Central memory CD8-positive, alpha-beta T cell (primary cell): ENCODE measurements around the gene SERPINA7.
"Not testable (repeated sequence)": the region's sequence is repeated elsewhere in the genome, so short reads cannot be mapped to it uniquely, and the experiment has no call there.

Experiments
- ATAC-seq: fragments of 150-1000 bp; cut with Tn5 transposase; replicated peaks from 2 replicates; pipeline ENCODE4 v1.10.0; 2022; ENCODE audit warnings: mild to moderate bottlenecking, moderate FRiP score, moderate number of reproducible peaks; ENCODE audit not compliant: poor library complexity, severe bottlenecking; ENCODE audit errors: extremely low read depth
- DNase-seq, 2 donors: peaks; one replicate each; pipeline ENCODE4 v3.0.0; 2021; ENCODE audit warnings: low spot score in 2 of 2
- H3K27ac Mint-ChIP-seq: one replicate; pipeline ENCODE4 v1.8.0; 2022; ENCODE audit warnings: low read depth, mild to moderate bottlenecking, moderate library complexity, mixed read lengths
- H3K27me3 Mint-ChIP-seq: one replicate; pipeline ENCODE4 v1.8.0; 2022; ENCODE audit warnings: mixed read lengths
- H3K36me3 Mint-ChIP-seq: one replicate; pipeline ENCODE4 v1.8.0; 2022; ENCODE audit warnings: mild to moderate bottlenecking, moderate library complexity, mixed read lengths; ENCODE audit not compliant: insufficient read depth
- H3K4me1 Mint-ChIP-seq: one replicate; pipeline ENCODE4 v1.8.0; 2022; ENCODE audit warnings: mixed read lengths
- H3K4me3 Mint-ChIP-seq: one replicate; pipeline ENCODE4 v1.8.0; 2022; ENCODE audit warnings: mild to moderate bottlenecking, moderate library complexity, mixed read lengths
- H3K9me3 Mint-ChIP-seq: one replicate; pipeline ENCODE4 v1.8.0; 2022; ENCODE audit warnings: mixed read lengths

The SERPINA7 gene

GRCh38 chrX:106007815-106008214, 30.7 kb downstream of the SERPINA7 start:
- peaks cover 1% of the 10 kb centered on the region for H3K36me3 Mint-ChIP-seq
- no peaks in the 10 kb centered on the region for H3K27me3 Mint-ChIP-seq
- no peak overlapping the region for H3K4me3 Mint-ChIP-seq
- ATAC-seq (no peak), DNase-seq (no peak)
- peaks cover 12% of the 10 kb centered on the region for H3K9me3 Mint-ChIP-seq
- H3K4me1 Mint-ChIP-seq = no peaks in the 10 kb centered on the region
- H3K27ac Mint-ChIP-seq = no peak overlapping the region

DNA sequence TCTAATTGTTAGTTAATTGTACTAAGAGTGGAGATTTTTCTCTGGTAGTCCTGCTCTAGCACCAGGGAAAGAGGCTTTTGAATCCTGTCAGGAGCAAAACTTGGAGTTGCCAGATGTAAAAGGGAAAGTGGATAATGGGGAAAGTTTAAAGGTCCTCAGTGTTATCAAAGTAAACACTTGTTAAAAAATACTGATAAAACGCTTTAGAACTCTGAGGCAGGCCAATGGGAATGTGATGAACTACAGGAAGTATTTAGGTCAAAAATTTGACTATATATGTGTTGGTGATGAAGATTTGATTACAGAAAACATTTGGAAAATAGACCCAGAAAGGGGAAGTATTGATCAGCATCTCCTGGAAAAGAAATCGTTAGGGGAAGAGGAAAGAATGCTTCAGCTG, 32.8 kb downstream of the SERPINA7 start:
- H3K4me1 Mint-ChIP-seq = no peaks in the 10 kb centered on the region
- H3K9me3 Mint-ChIP-seq = peaks cover 7% of the 10 kb centered on the region
- no peaks in the 10 kb centered on the region for H3K27me3 Mint-ChIP-seq
- no peak for ATAC-seq
- no peak for DNase-seq
- peaks cover 1% of the 10 kb centered on the region for H3K36me3 Mint-ChIP-seq
- no peak overlapping the region for H3K27ac Mint-ChIP-seq
- no peak overlapping the region for H3K4me3 Mint-ChIP-seq

GRCh38 chrX:106000609-106001008, 37.9 kb downstream of the SERPINA7 start:
- not testable (repeated sequence) for H3K9me3 Mint-ChIP-seq, ATAC-seq, H3K4me1 Mint-ChIP-seq, H3K27ac Mint-ChIP-seq, H3K27me3 Mint-ChIP-seq, DNase-seq, H3K4me3 Mint-ChIP-seq, H3K36me3 Mint-ChIP-seq

DNA sequence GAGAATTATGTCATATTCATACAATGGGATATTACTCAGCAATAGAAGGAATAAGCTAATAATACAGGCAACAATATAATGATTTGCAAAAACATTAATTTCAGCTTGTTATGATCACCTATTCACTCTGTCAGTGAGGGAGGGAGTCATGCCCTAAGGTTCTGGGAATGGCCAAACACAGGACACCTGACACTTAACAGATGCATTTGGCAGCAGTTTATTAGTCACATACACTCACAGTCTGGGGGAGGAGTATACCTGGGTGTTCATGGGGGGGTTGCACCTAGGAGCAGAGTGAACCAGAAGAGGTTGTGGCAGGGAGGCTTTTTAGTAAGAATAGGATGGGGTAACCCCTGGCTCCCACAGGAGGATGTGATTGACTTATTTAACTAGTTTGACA, 38.3 kb downstream of the SERPINA7 start:
- Mint-ChIP-seq H3K9me3 (peaks cover 7% of the 10 kb centered on the region), H3K4me1 (no peaks in the 10 kb centered on the region), H3K27me3 (no peaks in the 10 kb centered on the region), H3K4me3 (no peak overlapping the region), H3K27ac (no peak overlapping the region), H3K36me3 (no peaks in the 10 kb centered on the region)
- DNase-seq (no peak), ATAC-seq (no peak)

GRCh38 chrX:105999294-105999693, 39.2 kb downstream of the SERPINA7 start:
- no peak overlapping the region for H3K27ac Mint-ChIP-seq
- H3K4me3 Mint-ChIP-seq = no peak overlapping the region
- no peak for DNase-seq
- H3K4me1 Mint-ChIP-seq = no peaks in the 10 kb centered on the region
- H3K27me3 Mint-ChIP-seq = no peaks in the 10 kb centered on the region
- peaks cover 3% of the 10 kb centered on the region for H3K9me3 Mint-ChIP-seq
- no peaks in the 10 kb centered on the region for H3K36me3 Mint-ChIP-seq
- no peak for ATAC-seq

GRCh38 chrX:105988487-105988886, 50.0 kb downstream of the SERPINA7 start:
- not testable (repeated sequence) for DNase-seq, H3K27ac Mint-ChIP-seq, H3K4me1 Mint-ChIP-seq, ATAC-seq, H3K4me3 Mint-ChIP-seq, H3K27me3 Mint-ChIP-seq, H3K36me3 Mint-ChIP-seq
- peaks cover 22% of the 10 kb centered on the region for H3K9me3 Mint-ChIP-seq
